ENCODE measurements around the gene ADSS1. TPM values are rescaled to one million over a fixed set of nuclear protein-coding genes. Genes with fewer than 3 reads are reported as not detected.

Gene ADSS1
- total RNA-seq, 3 donors from 2014 or later: 2.0 to 6.0 (median 4.2) TPM

DNA sequence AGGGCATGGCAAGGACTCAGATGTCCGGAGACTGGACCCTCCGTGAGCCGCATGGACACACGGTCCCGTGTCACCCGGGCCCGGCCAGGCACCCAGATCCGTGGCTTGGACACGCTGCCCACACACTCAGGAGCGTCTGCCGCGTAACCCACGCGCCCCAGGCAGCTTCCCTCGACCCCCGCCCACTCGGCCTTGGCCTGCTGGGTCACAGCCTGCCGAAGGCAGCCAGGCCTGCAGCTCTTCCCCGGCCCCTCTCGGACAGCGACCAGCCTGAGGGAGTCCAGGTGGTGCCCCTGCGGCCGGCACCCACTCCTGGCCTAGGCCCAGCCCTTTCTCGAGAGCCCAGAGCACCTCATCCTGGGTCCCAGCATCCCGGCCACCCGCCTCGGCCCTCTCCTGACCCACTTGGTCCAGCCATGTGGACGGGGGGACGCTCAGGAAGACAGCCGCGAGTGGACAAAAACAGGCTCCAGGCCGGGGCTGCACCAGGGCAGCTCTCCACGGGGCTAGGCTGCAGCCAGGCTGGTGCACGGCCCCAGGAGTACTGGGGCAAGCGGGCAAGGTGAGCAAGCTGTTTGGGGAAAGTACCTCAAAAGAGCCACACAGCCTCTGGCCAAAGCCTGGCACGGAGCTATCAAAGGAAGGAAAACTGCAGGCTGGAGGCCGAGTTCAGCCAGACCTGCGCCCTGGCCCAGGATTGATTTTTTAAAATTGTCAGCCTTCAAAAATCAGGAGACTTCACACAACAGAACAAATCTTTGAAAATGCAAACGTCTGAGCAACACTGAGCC lies 65.0 kb downstream of the ADSS1 start:
- DNase-seq: no peak
- no peaks in the 10 kb centered on the region for H3K36me3 ChIP-seq (ENCODE audit: low read depth)
- peaks cover 13% of the 10 kb centered on the region for H3K4me1 ChIP-seq (ENCODE audit: low read depth)
- no peak overlapping the region for H3K4me3 ChIP-seq
- TF ChIP-seq, protein P1, sequence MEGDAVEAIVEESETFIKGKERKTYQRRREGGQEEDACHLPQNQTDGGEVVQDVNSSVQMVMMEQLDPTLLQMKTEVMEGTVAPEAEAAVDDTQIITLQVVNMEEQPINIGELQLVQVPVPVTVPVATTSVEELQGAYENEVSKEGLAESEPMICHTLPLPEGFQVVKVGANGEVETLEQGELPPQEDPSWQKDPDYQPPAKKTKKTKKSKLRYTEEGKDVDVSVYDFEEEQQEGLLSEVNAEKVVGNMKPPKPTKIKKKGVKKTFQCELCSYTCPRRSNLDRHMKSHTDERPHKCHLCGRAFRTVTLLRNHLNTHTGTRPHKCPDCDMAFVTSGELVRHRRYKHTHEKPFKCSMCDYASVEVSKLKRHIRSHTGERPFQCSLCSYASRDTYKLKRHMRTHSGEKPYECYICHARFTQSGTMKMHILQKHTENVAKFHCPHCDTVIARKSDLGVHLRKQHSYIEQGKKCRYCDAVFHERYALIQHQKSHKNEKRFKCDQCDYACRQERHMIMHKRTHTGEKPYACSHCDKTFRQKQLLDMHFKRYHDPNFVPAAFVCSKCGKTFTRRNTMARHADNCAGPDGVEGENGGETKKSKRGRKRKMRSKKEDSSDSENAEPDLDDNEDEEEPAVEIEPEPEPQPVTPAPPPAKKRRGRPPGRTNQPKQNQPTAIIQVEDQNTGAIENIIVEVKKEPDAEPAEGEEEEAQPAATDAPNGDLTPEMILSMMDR (IDR thresholded peaks at IDR 0.05): no peak
- intact Hi-C loops (cut with DNase I, micrococcal nuclease): no loop called here
- ATAC-seq: no peak
- H3K9me3 ChIP-seq: no peaks in the 10 kb centered on the region

DNA sequence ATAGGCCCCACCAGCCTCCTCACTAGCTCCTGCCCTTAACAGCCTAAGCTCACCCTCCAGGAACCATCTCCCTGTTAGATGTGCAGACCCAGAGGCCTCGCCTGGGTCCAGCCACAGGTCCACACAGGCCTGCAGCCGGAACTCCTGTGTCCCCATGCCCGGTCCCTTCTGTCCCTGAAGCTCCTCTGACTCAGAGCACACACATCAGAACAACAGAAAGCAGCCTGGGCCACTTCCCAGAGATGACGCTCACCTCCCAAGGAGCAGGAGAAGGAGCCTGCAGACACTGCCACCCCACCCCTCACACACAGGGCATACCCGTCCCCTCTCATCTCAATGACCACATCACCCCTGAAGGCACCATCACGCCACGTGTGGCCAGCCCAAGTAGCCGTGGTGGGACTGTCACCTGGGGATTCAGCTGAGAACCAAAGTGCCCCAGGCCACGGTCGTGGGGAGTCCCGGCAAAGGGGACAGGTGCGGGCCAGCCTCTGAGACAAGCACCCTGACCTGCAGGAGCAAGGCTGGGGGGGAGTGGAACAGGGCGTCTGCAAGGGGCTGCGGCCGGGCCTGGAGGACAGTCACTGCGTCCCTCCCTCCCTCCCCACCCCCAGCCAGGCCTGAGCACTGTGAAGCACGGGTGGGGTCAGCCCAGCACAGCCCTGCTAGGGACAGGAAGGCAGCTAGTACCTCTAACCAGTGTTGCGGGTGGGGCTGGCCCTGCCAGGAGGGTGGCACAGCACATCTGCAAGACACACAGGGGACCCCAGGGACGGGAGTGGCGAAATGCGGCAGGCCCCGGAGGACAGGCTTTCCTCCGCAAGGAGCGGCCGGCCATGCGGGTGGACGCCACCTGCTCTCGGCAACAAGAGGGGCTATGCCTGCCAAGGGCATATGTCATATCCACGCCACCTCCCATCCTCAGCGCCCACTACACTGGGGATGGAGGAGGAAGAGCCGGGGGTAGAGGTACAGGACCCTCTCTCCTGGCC lies 66.0 kb downstream of the ADSS1 start:
- Histone ChIP-seq H3K36me3 (ENCODE audit: low read depth) (no peaks in the 10 kb centered on the region), H3K4me1 (ENCODE audit: low read depth) (peaks cover 19% of the 10 kb centered on the region), H3K9me3 (no peaks in the 10 kb centered on the region), H3K4me3 (no peak overlapping the region)
- DNase-seq (no peak), ATAC-seq (no peak)
- TF ChIP-seq, protein P1 (IDR thresholded peaks at IDR 0.05): no peak
- intact Hi-C loops (cut with DNase I, micrococcal nuclease): no loop called here

DNA sequence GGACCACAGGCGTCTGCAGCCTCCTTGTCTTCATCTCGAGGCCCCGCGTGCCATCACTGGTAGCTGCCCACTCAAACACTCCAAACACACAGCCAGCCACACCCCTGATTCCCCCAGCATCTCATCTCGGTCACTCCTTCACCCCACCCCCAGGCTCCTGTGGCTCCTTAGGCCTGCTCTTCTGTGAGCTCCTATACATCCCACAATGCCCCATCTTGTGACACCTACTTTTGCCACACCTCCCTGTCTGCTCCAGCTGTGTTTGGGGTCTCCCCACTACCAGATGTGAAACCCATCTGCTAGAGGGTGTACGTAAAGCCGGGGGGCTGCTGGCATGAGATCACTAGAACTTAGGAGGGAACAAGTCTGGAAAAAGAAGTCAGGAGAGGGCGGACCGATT lies 67.4 kb downstream of the ADSS1 start:
- no peak overlapping the region for H3K4me3 ChIP-seq
- no peak for ATAC-seq
- DNase-seq: no peak
- H3K36me3 ChIP-seq (ENCODE audit: low read depth): no peaks in the 10 kb centered on the region
- peaks cover 25% of the 10 kb centered on the region for H3K4me1 ChIP-seq (ENCODE audit: low read depth)
- TF ChIP-seq, protein P1 (IDR thresholded peaks at IDR 0.05): no peak
- intact Hi-C loops (cut with DNase I, micrococcal nuclease): no loop called here
- no peaks in the 10 kb centered on the region for H3K9me3 ChIP-seq

DNA sequence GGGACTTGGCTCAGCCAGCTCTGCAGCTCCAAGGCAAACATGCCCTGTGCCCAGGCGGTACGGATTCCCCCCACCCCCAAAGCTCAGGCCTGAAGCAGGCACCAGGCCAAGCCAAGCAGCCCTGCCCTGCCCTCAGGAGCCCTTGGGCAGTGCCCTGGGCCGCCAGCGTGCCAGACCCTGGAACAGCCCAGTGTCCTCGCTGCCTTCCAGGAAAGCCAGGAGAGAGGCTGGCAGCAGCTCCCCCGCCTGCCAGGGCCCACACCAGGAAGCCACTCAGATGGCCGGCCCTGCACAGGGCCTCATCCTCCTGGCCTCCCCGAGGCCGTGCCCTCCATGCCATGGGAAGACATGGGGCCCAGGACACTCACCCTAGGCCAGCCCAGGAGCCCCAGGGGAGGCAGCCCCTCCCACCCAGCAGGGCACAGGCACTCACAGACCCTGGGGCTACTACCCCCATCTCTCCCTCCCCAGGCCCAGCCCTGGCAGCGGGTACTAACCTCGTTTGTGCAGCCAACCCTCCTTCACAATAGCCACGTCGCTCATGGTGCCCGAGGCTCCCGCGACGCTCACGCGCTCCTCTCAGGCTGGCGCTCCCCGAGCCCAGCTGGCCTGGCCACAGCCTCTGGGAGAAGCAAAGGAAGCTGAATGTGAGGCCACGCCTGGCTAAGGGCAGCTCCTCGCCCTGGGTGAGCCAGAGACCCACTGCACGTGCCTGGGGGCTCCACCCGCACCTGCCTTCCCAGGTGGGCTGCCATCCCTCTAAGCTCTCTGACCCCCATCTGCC lies 68.3 kb downstream of the ADSS1 start:
- Histone ChIP-seq H3K36me3 (ENCODE audit: low read depth) (no peaks in the 10 kb centered on the region), H3K4me1 (ENCODE audit: low read depth) (peaks cover 29% of the 10 kb centered on the region)

More for the DNA sequence above, 68.3 kb downstream of the ADSS1 start:
- intact Hi-C loops (cut with DNase I, micrococcal nuclease): no loop called here
- Histone ChIP-seq H3K4me3 (no peak overlapping the region), H3K9me3 (no peaks in the 10 kb centered on the region)
- DNase-seq (no peak), ATAC-seq (no peak)
- TF ChIP-seq, protein P1 (IDR thresholded peaks at IDR 0.05): no peak

Measured in mucosa of descending colon (tissue), 3 donors.